Measurements from ENCODE around the gene CRB2. TPM values are rescaled to one million over a fixed set of nuclear protein-coding genes. Genes with fewer than 3 reads are reported as not detected.
A peak's percentile ranks its signal among the peaks of the same experiment; 100 is the strongest.

Gene CRB2
- total RNA-seq, 1 donor from 2014 or later, result not detected

GRCh38 chr9:123339666-123340510, 16.1 kb upstream of the CRB2 start:
- DNase-seq (no peak), ATAC-seq (peak; percentile 11 to 64)
- H3K9me3 ChIP-seq, result no peaks in the 10 kb centered on the region
- intact Hi-C loops (cut with DNase I), result no loop called here
- no peak for TF ChIP-seq CTCF (IDR thresholded peaks at IDR 0.05)
- H3K27me3 ChIP-seq (ENCODE audit: low read depth), result no peaks in the 10 kb centered on the region
- H3K4me3 ChIP-seq, result peak overlapping the region; percentile 42
- peaks cover 23% of the 10 kb centered on the region for H3K4me1 ChIP-seq
- peak overlapping the region; percentile 49 for H3K27ac ChIP-seq
- no peaks in the 10 kb centered on the region for H3K36me3 ChIP-seq

DNA sequence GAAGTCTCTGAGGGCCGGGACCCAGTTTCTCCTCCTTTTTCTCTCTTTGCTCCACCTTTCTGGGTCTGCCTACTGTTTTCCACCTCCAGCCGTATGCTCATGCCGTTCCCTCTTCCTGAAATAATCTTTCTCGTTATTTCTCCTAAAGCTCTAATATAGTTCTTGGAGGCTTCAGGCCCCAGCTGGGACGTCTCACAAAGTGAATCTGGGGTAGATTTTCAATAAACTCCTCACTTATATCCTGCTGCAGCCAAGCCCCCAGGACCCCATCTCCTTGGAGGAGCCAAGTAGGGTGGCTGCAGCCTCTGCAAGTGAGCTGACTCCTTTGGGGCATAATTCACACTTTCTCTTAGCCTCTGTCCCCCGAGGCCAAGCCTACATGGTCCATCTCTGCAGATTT, 14.2 kb upstream of the CRB2 start:
- intact Hi-C loops (cut with DNase I), result no loop called here
- TF ChIP-seq CTCF (IDR thresholded peaks at IDR 0.05), result no peak
- peaks cover 18% of the 10 kb centered on the region for H3K4me1 ChIP-seq
- DNase-seq, result no peak
- H3K36me3 ChIP-seq, result no peaks in the 10 kb centered on the region
- H3K9me3 ChIP-seq, result no peaks in the 10 kb centered on the region
- no peak for ATAC-seq
- no peak overlapping the region for H3K4me3 ChIP-seq
- no peaks in the 10 kb centered on the region for H3K27me3 ChIP-seq (ENCODE audit: low read depth)
- H3K27ac ChIP-seq, result no peak overlapping the region

- no peak for TF ChIP-seq CTCF (IDR thresholded peaks at IDR 0.05)
- DNase-seq (no peak), ATAC-seq (no peak)
- Histone ChIP-seq H3K27me3 (ENCODE audit: low read depth) (no peaks in the 10 kb centered on the region), H3K27ac (no peak overlapping the region), H3K9me3 (no peaks in the 10 kb centered on the region), H3K4me3 (no peak overlapping the region), H3K36me3 (no peaks in the 10 kb centered on the region), H3K4me1 (peaks cover 18% of the 10 kb centered on the region)
- intact Hi-C loops (cut with DNase I), result no loop called here
Measured at GRCh38 chr9:123342247-123342646, 13.8 kb upstream of the CRB2 start.

GRCh38 chr9:123343443-123344191, 12.4 kb upstream of the CRB2 start:
- DNase-seq (no peak), ATAC-seq (no peak)
- H3K4me3 ChIP-seq, result no peak overlapping the region
- no peaks in the 10 kb centered on the region for H3K27me3 ChIP-seq (ENCODE audit: low read depth)
- H3K4me1 ChIP-seq, result peaks cover 18% of the 10 kb centered on the region
- H3K27ac ChIP-seq, result no peak overlapping the region
- TF ChIP-seq CTCF (IDR thresholded peaks at IDR 0.05), result no peak
- H3K36me3 ChIP-seq, result no peaks in the 10 kb centered on the region
- H3K9me3 ChIP-seq, result no peaks in the 10 kb centered on the region
- intact Hi-C loops (cut with DNase I), result no loop called here

DNA sequence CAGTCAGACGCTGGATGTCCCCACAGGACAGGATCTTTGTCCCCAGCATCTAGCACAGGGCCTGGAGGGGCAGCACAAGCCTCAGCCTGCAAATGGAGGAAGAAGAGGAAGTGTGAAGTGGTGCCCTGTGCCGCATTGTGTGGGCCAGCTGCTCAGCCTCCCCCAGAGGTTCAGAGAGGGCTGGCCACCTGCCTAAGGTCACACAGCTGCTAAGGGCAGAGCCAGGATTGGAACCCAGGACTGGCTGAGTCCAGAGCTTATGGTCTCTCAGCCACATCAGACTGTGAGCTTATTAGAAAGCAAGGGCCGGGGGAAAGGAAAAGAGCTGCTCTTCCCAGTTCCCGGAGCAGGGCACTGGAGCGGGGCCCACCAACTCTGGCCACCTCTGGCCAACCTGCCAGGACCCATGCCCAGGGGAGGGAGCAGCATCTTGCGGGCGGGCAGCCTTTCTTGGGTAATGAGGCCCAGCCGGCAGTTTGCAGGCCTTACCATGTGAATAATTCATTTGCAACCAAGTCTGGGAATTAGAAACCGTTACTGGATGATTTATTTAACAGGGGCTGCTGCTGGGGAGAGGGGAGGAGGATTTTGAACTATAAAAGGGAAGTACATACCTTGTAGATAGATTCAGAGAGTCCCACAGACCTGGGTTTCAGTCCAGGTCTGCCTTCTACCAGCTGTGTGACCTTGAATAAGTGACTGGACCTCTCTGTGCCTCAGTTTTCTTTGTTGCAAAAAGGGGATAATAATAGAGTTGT, 11.6 kb upstream of the CRB2 start:
- Histone ChIP-seq H3K4me3 (no peak overlapping the region), H3K9me3 (no peaks in the 10 kb centered on the region), H3K27me3 (ENCODE audit: low read depth) (no peaks in the 10 kb centered on the region), H3K4me1 (peaks cover 17% of the 10 kb centered on the region), H3K36me3 (no peaks in the 10 kb centered on the region), H3K27ac (no peak overlapping the region)
- ATAC-seq (no peak), DNase-seq (no peak)
- no peak for TF ChIP-seq CTCF (IDR thresholded peaks at IDR 0.05)
- intact Hi-C loops (cut with DNase I), result no loop called here

Measured in lower lobe of right lung (tissue), 2 donors.